Suprapubic skin (tissue), 3 donors: Measurements from ENCODE around the gene LILRA5.

Experiments used
- CTCF ChIP-seq, 2 donors: fragments of 200-600 bp in 1 of 2; fragments of 450-650 bp in 1 of 2; sonication (generic) in 1 of 2; IDR thresholded peaks; one replicate each; pipeline ENCODE4 v1.5.1; 2016 to 2019; ENCODE audit warnings: antibody characterized with exemption in 2 of 2, mild to moderate bottlenecking in 1 of 2, moderate library complexity in 1 of 2
- POLR2A ChIP-seq, 2 donors: fragments of 450-650 bp; IDR thresholded peaks; one replicate each; pipeline ENCODE4 v1.6.1; 2017; ENCODE audit warnings: antibody characterized with exemption in 2 of 2, mild to moderate bottlenecking in 2 of 2, moderate library complexity in 2 of 2

DNA sequence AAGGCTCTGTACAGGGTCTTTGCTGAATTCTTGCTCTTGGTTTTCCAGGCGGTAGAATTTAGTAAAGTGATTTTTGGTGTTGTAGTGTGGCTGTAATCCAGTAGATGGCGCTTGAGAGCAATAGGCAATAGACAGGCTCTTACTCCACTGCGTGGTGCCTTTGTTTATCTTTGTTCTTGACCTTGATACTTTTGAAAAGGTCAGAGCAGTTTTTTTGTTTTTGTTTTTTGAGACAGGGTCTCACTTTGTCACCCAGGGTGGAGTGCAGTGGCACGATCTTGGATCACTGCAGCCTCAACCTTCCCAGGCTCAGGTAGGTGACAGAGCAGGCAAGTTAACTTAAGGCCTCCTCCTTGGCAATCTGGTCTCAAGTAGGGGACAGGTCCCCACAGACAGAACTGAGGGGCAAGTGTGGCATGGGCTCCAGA is 12.2 kb upstream of the LILRA5 start:
- TF ChIP-seq CTCF (IDR thresholded peaks at IDR 0.05) (peak; percentile 34 to 84), POLR2A (IDR thresholded peaks at IDR 0.05) (no peak)
